Tibial nerve (tissue), 4 donors: ENCODE measurements around the gene TFPI2.

Experiments used
- EP300 ChIP-seq, 2 donors: sonication (generic); formaldehyde crosslinking; IDR thresholded peaks; one replicate each; pipeline ENCODE4 v1.6.1; 2017; ENCODE audit warnings: antibody characterized with exemption in 2 of 2, mild to moderate bottlenecking in 1 of 2
- POLR2A ChIP-seq, 2 donors: fragments of 450-650 bp; IDR thresholded peaks; one replicate each; pipeline ENCODE4 v1.6.1; 2017; ENCODE audit warnings: antibody characterized with exemption in 2 of 2, mild to moderate bottlenecking in 2 of 2, moderate library complexity in 2 of 2
- TF ChIP-seq, protein P1 (sequence below), 5 experiments: fragments of 200-600 bp in 3 of 5; fragments of 450-650 bp in 2 of 5; sonication (generic) in 3 of 5; IDR thresholded peaks; one replicate each; pipeline ENCODE4 v1.5.1; 2016 to 2019; ENCODE audit warnings: antibody characterized with exemption in 5 of 5, mild to moderate bottlenecking in 3 of 5, moderate library complexity in 2 of 5

DNA sequence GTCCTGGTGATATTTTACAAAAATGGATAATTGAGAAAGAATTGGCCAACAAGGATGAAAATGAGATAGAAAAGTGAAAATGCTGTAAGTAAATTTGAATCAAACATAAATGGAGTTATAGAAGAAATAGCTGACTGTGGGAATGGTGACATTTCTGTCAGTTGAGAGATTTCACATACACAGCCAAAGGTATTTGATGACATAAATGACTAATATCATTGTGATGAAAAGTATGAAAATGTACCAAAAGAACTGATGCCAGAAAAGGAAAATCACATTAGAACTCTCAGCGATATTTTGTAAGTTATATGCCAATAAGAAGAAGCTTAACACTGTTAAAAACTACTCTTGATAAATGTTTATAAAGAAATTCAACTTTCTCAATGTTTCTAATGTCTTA is 54.9 kb downstream of the TFPI2 start:
- TF ChIP-seq, protein P1, sequence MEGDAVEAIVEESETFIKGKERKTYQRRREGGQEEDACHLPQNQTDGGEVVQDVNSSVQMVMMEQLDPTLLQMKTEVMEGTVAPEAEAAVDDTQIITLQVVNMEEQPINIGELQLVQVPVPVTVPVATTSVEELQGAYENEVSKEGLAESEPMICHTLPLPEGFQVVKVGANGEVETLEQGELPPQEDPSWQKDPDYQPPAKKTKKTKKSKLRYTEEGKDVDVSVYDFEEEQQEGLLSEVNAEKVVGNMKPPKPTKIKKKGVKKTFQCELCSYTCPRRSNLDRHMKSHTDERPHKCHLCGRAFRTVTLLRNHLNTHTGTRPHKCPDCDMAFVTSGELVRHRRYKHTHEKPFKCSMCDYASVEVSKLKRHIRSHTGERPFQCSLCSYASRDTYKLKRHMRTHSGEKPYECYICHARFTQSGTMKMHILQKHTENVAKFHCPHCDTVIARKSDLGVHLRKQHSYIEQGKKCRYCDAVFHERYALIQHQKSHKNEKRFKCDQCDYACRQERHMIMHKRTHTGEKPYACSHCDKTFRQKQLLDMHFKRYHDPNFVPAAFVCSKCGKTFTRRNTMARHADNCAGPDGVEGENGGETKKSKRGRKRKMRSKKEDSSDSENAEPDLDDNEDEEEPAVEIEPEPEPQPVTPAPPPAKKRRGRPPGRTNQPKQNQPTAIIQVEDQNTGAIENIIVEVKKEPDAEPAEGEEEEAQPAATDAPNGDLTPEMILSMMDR (IDR thresholded peaks at IDR 0.05) = no peak
- TF ChIP-seq POLR2A (IDR thresholded peaks at IDR 0.05) (no peak), EP300 (IDR thresholded peaks at IDR 0.05) (no peak)
